ENCODE measurements around the gene SHISAL2A. TPM values are rescaled to one million over a fixed set of nuclear protein-coding genes. Genes with fewer than 3 reads are reported as not detected.

Gene SHISAL2A
- total and polyA plus RNA-seq, 2 of the 8 experiments (the other 6 are each of a cell fraction or from before 2014, with no cell fraction given): 0.74 to 2.1 TPM

GRCh38 chr1:52590266-52590665 is 42.7 kb upstream of the SHISAL2A start:
- no peak overlapping the region for H2BK20ac ChIP-seq (ENCODE audit: low read length)
- no peaks in the 10 kb centered on the region for H4K20me1 ChIP-seq (replicated peaks in 1 of 2; ENCODE audit: control insufficient read depth in 1 of 2, insufficient read depth in 2 of 2, low read length in 2 of 2)
- H3K4me2 ChIP-seq (ENCODE audit: insufficient read depth in 1 of 2, low read depth in 2 of 2, low read length in 2 of 2): no peak overlapping the region
- no peak overlapping the region for H2BK5ac ChIP-seq (ENCODE audit: low read depth, low read length)
- no peak overlapping the region for H4K5ac ChIP-seq (ENCODE audit: insufficient read length, low read depth, low read length)
- WGBS, 2 experiments (ENCODE audit: extremely low coverage in 1 of 2, insufficient coverage in 1 of 2, insufficient read length in 1 of 2, insufficient replicate concordance in 2 of 2, low coverage in 1 of 2, low lambda C conversion rate in 2 of 2, missing lambda C conversion rate in 1 of 2): 58% methylated on average over 6 of the region's 6 CpGs; no CpG with 5 or more reads in 1 of the 2 experiments
- DNase-seq (ENCODE audit: low read depth in 1 of 2, low spot score in 2 of 2) (no peak), FAIRE-seq (no peak)
- H3K79me1 ChIP-seq (ENCODE audit: low read depth, low read length): no peaks in the 10 kb centered on the region
- H2AFZ ChIP-seq (ENCODE audit: low read length): no peak overlapping the region
- no peak overlapping the region for H2BK120ac ChIP-seq (replicated peaks; ENCODE audit: low read depth, low read length)
- no peak overlapping the region for H3K27ac ChIP-seq (ENCODE audit: low read depth, low read length)
- H3K18ac ChIP-seq (ENCODE audit: extremely low read depth, low read length): no peak overlapping the region
- H3K4me3 ChIP-seq (ENCODE audit: extremely low read depth in 1 of 4, insufficient read depth in 2 of 4, low read depth in 3 of 4, low read length in 4 of 4): no peak overlapping the region
- no peaks in the 10 kb centered on the region for H3K79me2 ChIP-seq (ENCODE audit: control insufficient read depth in 1 of 2, insufficient read depth in 2 of 2, low read length in 2 of 2)
- peaks cover 0 to 7% (median 2%) of the 10 kb centered on the region in 4 experiments; a peak in 4 of 7 replicates for H3K4me1 ChIP-seq (replicated peaks in 1 of 4; ENCODE audit: control insufficient read depth in 3 of 4, insufficient read depth in 4 of 4, low read length in 3 of 4)
- no peaks in the 10 kb centered on the region for H3K36me3 ChIP-seq (ENCODE audit: control insufficient read depth in 2 of 4, insufficient read depth in 4 of 4, low read length in 3 of 4)
- ChIA-PET POLR2A (ENCODE audit: partially characterized antibody) (no interaction called here), CTCF (ENCODE audit: partially characterized antibody) (interaction anchor here (0.6 to 0.8 kb wide), 2 partner anchors 9 to 1064 kb away, joined by 3 to 4 read pairs; no protein-coding TSS in a partner anchor)
- no peaks in the 10 kb centered on the region for H3K23me2 ChIP-seq (ENCODE audit: low read depth, low read length)
- no peaks in the 10 kb centered on the region for H3K9me3 ChIP-seq (ENCODE audit: insufficient read depth in 2 of 2, low read depth in 1 of 2, low read length in 1 of 2)
- H4K91ac ChIP-seq (replicated peaks; ENCODE audit: insufficient read length, low read length): no peak overlapping the region
- no peak overlapping the region for H3K14ac ChIP-seq (ENCODE audit: insufficient read length)
- no peak overlapping the region for H2BK15ac ChIP-seq (ENCODE audit: low read length)
- H3K4ac ChIP-seq (replicated peaks; ENCODE audit: insufficient read length, low read depth, low read length): no peak overlapping the region
- no peaks in the 10 kb centered on the region for H3K27me3 ChIP-seq (replicated peaks in 1 of 4; ENCODE audit: control insufficient read depth in 3 of 4, extremely low read depth in 1 of 4, insufficient read depth in 3 of 4, low read length in 3 of 4)
- H2AK5ac ChIP-seq (ENCODE audit: low read depth, low read length): no peak overlapping the region
- no peak overlapping the region for H2BK12ac ChIP-seq (ENCODE audit: low read depth, low read length)
- H3K56ac ChIP-seq (replicated peaks; ENCODE audit: insufficient read length, low read depth, low read length): no peak overlapping the region
- no peak overlapping the region for H3K9ac ChIP-seq (replicated peaks in 1 of 4; ENCODE audit: extremely low read depth in 1 of 4, low read depth in 3 of 4, low read length in 3 of 4)
- no peak overlapping the region for H3K23ac ChIP-seq (ENCODE audit: insufficient read length)
- H4K8ac ChIP-seq (ENCODE audit: extremely low read depth, insufficient read depth, low read length): no peak overlapping the region; the same call in 1 of the 2 replicates
- no peak for TF ChIP-seq KDM4A (IDR thresholded peaks at IDR 0.05; ENCODE audit: low read depth, low read length, severe bottlenecking)

Data from H1 (cell line).